NB4 (cell line): ENCODE results near the gene SPNS3.

Experiments used
- POLR2A ChIP-seq: IDR thresholded peaks from 2 replicates; pipeline ENCODE4 v1.6.1; 2011; ENCODE audit warnings: mild to moderate bottlenecking; ENCODE audit not compliant: insufficient read length; ENCODE audit errors: extremely low read depth
- TF ChIP-seq, protein P1 (sequence below): IDR thresholded peaks from one replicate; pipeline ENCODE4 v1.5.1; 2012; ENCODE audit warnings: low read depth, low read length

DNA sequence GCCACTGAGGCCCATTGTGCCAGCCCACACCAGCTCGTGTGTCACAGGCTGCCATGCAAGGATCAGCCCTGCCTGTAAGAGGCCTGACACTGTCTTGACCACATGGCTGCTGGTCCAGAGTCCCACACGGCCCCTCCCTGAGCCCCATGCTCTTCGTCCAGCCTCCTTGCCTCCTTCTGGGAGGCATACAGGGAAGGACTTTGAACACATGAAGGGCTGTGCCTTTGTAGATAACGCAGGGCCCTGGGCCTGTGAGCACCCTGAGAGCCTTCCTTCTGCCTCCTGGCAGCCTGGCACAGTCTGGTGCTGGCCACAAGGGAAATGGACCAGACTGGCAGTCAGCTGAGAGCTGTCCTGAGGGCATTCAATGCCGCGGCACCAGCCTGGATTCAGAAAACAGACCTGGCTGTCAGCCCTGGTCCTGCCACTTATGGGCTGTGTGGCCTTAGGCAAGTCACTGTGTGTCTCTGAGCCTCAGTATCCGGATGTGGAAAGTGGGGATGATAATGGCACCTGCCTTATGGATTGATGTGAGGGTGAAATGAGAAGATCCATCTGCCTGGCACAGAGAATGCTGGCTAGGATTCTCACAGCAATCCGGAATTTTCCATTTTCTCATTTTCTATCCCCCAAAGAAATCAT is 45.7 kb downstream of the SPNS3 start:
- TF ChIP-seq, protein P1, sequence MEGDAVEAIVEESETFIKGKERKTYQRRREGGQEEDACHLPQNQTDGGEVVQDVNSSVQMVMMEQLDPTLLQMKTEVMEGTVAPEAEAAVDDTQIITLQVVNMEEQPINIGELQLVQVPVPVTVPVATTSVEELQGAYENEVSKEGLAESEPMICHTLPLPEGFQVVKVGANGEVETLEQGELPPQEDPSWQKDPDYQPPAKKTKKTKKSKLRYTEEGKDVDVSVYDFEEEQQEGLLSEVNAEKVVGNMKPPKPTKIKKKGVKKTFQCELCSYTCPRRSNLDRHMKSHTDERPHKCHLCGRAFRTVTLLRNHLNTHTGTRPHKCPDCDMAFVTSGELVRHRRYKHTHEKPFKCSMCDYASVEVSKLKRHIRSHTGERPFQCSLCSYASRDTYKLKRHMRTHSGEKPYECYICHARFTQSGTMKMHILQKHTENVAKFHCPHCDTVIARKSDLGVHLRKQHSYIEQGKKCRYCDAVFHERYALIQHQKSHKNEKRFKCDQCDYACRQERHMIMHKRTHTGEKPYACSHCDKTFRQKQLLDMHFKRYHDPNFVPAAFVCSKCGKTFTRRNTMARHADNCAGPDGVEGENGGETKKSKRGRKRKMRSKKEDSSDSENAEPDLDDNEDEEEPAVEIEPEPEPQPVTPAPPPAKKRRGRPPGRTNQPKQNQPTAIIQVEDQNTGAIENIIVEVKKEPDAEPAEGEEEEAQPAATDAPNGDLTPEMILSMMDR, result no peak
- TF ChIP-seq POLR2A, result no peak
